OCI-LY3 (cell line): ENCODE results near the gene NUTM2A.
"Not testable (repeated sequence)": the region's sequence is repeated elsewhere in the genome, so short reads cannot be mapped to it uniquely, and the experiment has no call there.

Experiments used
- H2AFZ ChIP-seq: fragments of 200-600, 300-600 bp; shearing (Covaris generic); 2 replicates; pipeline ENCODE4 v1.6.0; 2014; ENCODE audit warnings: antibody characterized with exemption, low read depth, low read length
- H3K27ac ChIP-seq: fragments of 200-600, 300-600 bp; sonication (generic); 2 replicates; pipeline ENCODE4 v1.5.1; 2014; ENCODE audit warnings: mild to moderate bottlenecking, low read length, moderate library complexity, mixed read lengths
- H3K27me3 ChIP-seq: fragments of 200-600, 300-600 bp; sonication (generic); 2 replicates; pipeline ENCODE4 v1.6.1; 2014; ENCODE audit warnings: low read depth, low read length, mixed read lengths
- H3K36me3 ChIP-seq: fragments of 200-600, 300-600 bp; sonication (generic); replicated peaks from 2 replicates; pipeline ENCODE3; 2014; ENCODE audit warnings: low read depth, low read length, mixed read lengths
- H3K4me1 ChIP-seq: fragments of 300-600, 200-600 bp; sonication (generic); 2 replicates; pipeline ENCODE4 v1.6.1; 2014; ENCODE audit warnings: low read length, mixed read lengths
- H3K4me2 ChIP-seq: fragments of 200-600, 300-600 bp; sonication (generic); 2 replicates; pipeline ENCODE4 v1.6.1; 2014; ENCODE audit warnings: low read length, mixed read lengths
- H3K4me3 ChIP-seq: fragments of 300-600, 200-600 bp; sonication (generic); 2 replicates; pipeline ENCODE4 v1.5.1; 2014; ENCODE audit warnings: antibody characterized with exemption, mild to moderate bottlenecking, low read length, moderate library complexity
- H3K79me2 ChIP-seq: fragments of 300-600, 200-600 bp; shearing (Covaris generic); 2 replicates; pipeline ENCODE4 v1.6.1; 2014; ENCODE audit warnings: mild to moderate bottlenecking, low read length, mixed read lengths
- H3K9ac ChIP-seq: fragments of 300-600, 200-600 bp; shearing (Covaris generic); 2 replicates; pipeline ENCODE4 v1.6.0; 2014; ENCODE audit warnings: mild to moderate bottlenecking, low read length, moderate library complexity
- H3K9me3 ChIP-seq: fragments of 200-600, 300-600 bp; shearing (Covaris generic); 2 replicates; pipeline ENCODE4 v1.6.1; 2014; ENCODE audit warnings: low read length, mixed read lengths; ENCODE audit not compliant: insufficient read depth
- H4K20me1 ChIP-seq: fragments of 200-600, 300-600 bp; sonication (generic); 2 replicates; pipeline ENCODE4 v1.6.1; 2016; ENCODE audit warnings: low read length, mixed read lengths; ENCODE audit not compliant: insufficient read depth

NUTM2A gene

GRCh38 chr10:87239346-87239808, 14.1 kb downstream of the NUTM2A start:
- not testable (repeated sequence) for H4K20me1 ChIP-seq, H3K27me3 ChIP-seq

GRCh38 chr10:87242192-87242591, 16.9 kb downstream of the NUTM2A start:
- H3K36me3 ChIP-seq, H3K79me2 ChIP-seq, H4K20me1 ChIP-seq, H3K4me2 ChIP-seq, H3K27ac ChIP-seq, H2AFZ ChIP-seq, H3K4me1 ChIP-seq, H3K27me3 ChIP-seq, H3K4me3 ChIP-seq, H3K9ac ChIP-seq, H3K9me3 ChIP-seq: not testable (repeated sequence)

More at GRCh38 chr10:87239346-87239808, 14.1 kb downstream of the NUTM2A start:
- not testable (repeated sequence) for H3K27ac ChIP-seq, H3K4me3 ChIP-seq, H3K36me3 ChIP-seq, H3K4me2 ChIP-seq, H3K79me2 ChIP-seq, H3K9me3 ChIP-seq, H3K4me1 ChIP-seq, H2AFZ ChIP-seq, H3K9ac ChIP-seq

GRCh38 chr10:87247335-87247734, 22.1 kb downstream of the NUTM2A start:
- not testable (repeated sequence) for H3K4me3 ChIP-seq, H3K79me2 ChIP-seq, H3K27me3 ChIP-seq, H3K27ac ChIP-seq, H3K9ac ChIP-seq, H3K36me3 ChIP-seq, H3K9me3 ChIP-seq, H2AFZ ChIP-seq, H3K4me1 ChIP-seq, H3K4me2 ChIP-seq, H4K20me1 ChIP-seq

GRCh38 chr10:87248818-87249353, 23.6 kb downstream of the NUTM2A start:
- H2AFZ ChIP-seq, H3K4me1 ChIP-seq, H3K4me2 ChIP-seq, H3K27me3 ChIP-seq, H3K27ac ChIP-seq, H3K9me3 ChIP-seq, H3K4me3 ChIP-seq, H3K36me3 ChIP-seq, H4K20me1 ChIP-seq, H3K9ac ChIP-seq, H3K79me2 ChIP-seq: not testable (repeated sequence)

- not testable (repeated sequence) for H3K36me3 ChIP-seq, H4K20me1 ChIP-seq, H3K4me2 ChIP-seq, H3K4me3 ChIP-seq, H3K4me1 ChIP-seq, H3K27me3 ChIP-seq, H3K79me2 ChIP-seq, H3K9me3 ChIP-seq, H3K27ac ChIP-seq, H3K9ac ChIP-seq, H2AFZ ChIP-seq
These were observed 55.6 kb downstream of the NUTM2A start for GRCh38 chr10:87280749-87281392.
